ENCODE results near the gene STX3. TPM values are rescaled to one million over a fixed set of nuclear protein-coding genes. Genes with fewer than 3 reads are reported as not detected.
A peak's percentile ranks its signal among the peaks of the same experiment; 100 is the strongest.
"Not testable (repeated sequence)": the region's sequence is repeated elsewhere in the genome, so short reads cannot be mapped to it uniquely, and the experiment has no call there.

The STX3 gene
- total RNA-seq, 2 donors from 2014 or later = 9.5 to 12.6 TPM

DNA sequence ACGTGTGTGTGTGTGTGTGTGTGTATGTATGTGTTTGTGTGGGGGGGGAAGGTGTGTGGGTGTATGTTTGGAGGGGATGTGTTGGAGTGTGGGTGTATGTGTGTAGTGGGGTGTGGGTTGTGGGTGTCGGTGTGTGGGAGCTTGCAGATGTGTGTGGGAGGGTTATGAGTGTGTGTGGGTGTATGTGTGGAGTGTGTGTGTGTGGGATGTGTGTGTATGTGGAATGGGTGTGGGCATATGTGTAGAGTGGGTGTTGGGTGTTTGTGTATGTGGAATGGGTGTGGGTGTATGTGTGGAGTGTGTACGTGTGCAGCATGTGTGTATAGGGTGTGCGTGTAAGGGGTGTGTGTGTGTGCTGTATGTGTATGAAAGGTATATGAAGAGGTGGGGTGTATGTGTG, 14.7 kb downstream of the STX3 start:
- Mint-ChIP-seq H3K27ac (no peak overlapping the region), H3K4me1 (peaks cover 11% of the 10 kb centered on the region), H3K9me3 (no peaks in the 10 kb centered on the region), H3K36me3 (ENCODE audit: low read depth) (peaks cover 8% of the 10 kb centered on the region), H3K4me3 (no peak overlapping the region), H3K27me3 (no peaks in the 10 kb centered on the region)
- no peak for ATAC-seq (replicated peaks)

DNA sequence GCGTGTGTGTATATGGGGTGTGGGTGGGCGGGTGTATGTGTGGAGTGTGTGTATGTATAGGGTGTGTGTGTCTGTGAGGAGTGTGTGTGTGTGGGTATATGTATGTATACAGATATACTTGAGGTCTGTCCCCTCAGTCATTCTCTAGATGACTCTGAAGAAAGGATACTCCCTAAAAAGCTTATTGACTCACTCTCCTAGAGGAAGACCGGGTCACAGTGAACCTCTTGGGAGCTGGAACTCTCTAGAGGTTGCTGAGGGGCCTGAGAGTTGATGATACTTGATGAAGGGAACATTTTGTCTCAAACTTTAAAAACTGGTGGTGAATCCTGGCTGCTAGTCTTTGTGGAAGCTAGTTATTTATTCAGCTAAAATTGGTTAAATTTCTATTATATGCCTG, 15.1 kb downstream of the STX3 start:
- Mint-ChIP-seq H3K27ac (no peak overlapping the region), H3K36me3 (ENCODE audit: low read depth) (peaks cover 13% of the 10 kb centered on the region), H3K4me3 (no peak overlapping the region), H3K9me3 (no peaks in the 10 kb centered on the region), H3K4me1 (peaks cover 7% of the 10 kb centered on the region), H3K27me3 (no peaks in the 10 kb centered on the region)
- ATAC-seq (replicated peaks) = peak; percentile 28

DNA sequence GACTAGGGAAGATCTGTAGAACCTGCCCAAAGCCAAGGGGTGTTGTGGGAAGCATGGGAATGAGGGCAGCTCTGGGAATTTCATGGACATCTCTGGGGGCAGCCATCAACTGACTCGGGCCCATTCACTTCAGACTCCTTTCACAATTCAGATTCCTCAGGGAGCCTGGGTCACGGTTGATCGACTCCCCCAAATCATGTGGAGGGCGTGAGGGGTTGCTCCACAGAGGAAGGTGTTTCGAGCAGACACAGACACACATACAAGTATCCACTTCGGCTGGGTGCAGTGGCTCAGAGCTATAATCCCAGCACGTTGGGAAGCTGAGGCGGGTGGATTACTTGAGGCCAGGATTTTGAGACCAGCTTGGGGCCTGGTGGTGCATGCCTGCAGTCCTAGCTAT, 15.7 kb downstream of the STX3 start:
- no peak for ATAC-seq (replicated peaks)
- no peaks in the 10 kb centered on the region for H3K9me3 Mint-ChIP-seq
- no peaks in the 10 kb centered on the region for H3K27me3 Mint-ChIP-seq
- H3K4me1 Mint-ChIP-seq = peaks cover 10% of the 10 kb centered on the region
- no peak overlapping the region for H3K4me3 Mint-ChIP-seq
- H3K36me3 Mint-ChIP-seq (ENCODE audit: low read depth) = peaks cover 18% of the 10 kb centered on the region
- H3K27ac Mint-ChIP-seq = no peak overlapping the region

DNA sequence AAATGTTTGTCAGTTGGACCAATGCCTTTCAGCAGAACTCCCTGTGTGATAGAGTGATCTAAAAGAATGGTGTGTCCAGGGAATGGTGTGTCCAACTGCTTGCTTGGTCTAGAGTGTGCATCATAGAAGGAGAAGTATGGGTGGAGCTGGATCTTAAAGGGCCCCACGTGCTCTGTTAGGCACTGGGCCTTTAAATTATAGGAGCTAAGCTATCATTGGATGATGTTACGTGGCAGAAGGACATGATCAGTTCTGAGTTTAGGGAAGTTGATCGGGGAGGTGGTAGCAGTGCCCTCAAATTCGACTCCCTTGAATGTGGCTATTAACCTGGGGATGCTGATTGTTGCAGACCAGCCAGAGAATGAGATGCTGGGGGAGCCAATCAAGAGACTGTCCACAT, 16.4 kb downstream of the STX3 start:
- Mint-ChIP-seq H3K36me3 (ENCODE audit: low read depth) (peaks cover 20% of the 10 kb centered on the region), H3K27ac (peak overlapping the region; percentile 42), H3K4me1 (peaks cover 12% of the 10 kb centered on the region), H3K27me3 (no peaks in the 10 kb centered on the region), H3K9me3 (no peaks in the 10 kb centered on the region), H3K4me3 (no peak overlapping the region)
- ATAC-seq (replicated peaks) = no peak

DNA sequence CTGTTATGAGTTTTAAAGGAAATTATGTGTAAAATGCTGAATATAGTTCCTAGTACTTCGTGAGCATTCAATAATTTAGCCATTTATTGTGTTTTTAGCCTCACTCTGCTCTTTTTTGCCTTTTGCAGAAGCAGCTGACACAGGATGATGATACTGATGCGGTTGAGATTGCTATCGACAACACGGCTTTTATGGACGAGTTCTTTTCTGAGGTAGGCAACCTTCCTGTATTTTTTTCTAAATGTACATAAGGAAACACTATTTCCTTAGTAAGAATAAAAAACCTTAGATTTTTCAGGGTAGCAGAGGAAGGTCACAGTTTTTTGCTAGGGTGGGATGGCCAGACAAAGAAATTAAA, 17.9 kb downstream of the STX3 start:
- Mint-ChIP-seq H3K27me3 (no peaks in the 10 kb centered on the region), H3K9me3 (no peaks in the 10 kb centered on the region), H3K4me1 (peaks cover 12% of the 10 kb centered on the region), H3K4me3 (peak overlapping the region; percentile 2), H3K27ac (no peak overlapping the region), H3K36me3 (ENCODE audit: low read depth) (peaks cover 20% of the 10 kb centered on the region)
- no peak for ATAC-seq (replicated peaks)

GRCh38 chr11:59776210-59777066, 21.3 kb downstream of the STX3 start:
- no peaks in the 10 kb centered on the region for H3K9me3 Mint-ChIP-seq
- peaks cover 20% of the 10 kb centered on the region for H3K36me3 Mint-ChIP-seq (ENCODE audit: low read depth)
- peaks cover 10% of the 10 kb centered on the region for H3K4me1 Mint-ChIP-seq
- no peak overlapping the region for H3K27ac Mint-ChIP-seq
- H3K4me3 Mint-ChIP-seq = no peak overlapping the region
- peak; percentile 94 for ATAC-seq (replicated peaks)
- no peaks in the 10 kb centered on the region for H3K27me3 Mint-ChIP-seq

DNA sequence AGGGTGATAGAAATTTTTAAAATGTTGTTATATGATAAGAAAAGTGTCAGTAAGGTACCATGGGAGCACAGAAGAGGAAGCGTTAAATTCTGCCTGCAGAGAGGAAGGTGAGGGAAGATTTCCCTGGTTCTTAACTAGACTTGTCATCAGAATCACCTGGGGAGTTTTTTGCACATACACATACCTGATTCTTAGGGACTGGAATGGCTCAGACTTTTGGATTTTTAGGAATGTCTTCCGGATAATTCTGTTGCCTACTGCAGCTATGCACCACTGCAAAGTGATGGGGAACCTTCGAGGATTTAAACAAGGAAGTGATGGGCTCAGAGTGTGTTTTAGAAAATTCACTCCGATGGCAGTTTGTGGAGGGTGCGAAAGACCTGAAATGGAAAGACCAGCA, 21.9 kb downstream of the STX3 start:
- Mint-ChIP-seq H3K4me3 (no peak overlapping the region), H3K36me3 (ENCODE audit: low read depth) (peaks cover 20% of the 10 kb centered on the region), H3K27ac (no peak overlapping the region)

DNA sequence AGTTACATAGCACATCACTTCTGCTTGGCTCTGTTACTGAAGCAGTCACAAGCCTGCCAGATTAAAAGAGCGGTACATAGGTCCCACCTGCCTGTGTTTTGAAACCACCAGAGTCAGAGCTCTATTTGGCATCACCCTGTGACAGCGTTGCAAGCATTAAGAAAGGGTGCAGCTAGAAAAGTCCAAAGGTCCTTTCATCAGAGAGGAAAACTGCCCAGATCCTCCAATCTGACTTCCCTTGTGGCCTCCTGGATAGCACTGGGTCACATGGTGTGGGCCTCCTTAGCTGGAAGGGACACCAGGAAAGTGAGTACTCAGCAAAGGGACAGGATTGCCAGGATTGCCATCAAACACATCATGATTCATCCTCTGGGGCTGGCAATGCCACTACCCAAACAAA, 22.9 kb downstream of the STX3 start:
- ATAC-seq (replicated peaks) = no peak
- H3K36me3 Mint-ChIP-seq (ENCODE audit: low read depth) = peaks cover 17% of the 10 kb centered on the region
- peaks cover 6% of the 10 kb centered on the region for H3K4me1 Mint-ChIP-seq
- H3K9me3 Mint-ChIP-seq = no peaks in the 10 kb centered on the region
- no peak overlapping the region for H3K4me3 Mint-ChIP-seq
- H3K27me3 Mint-ChIP-seq = no peaks in the 10 kb centered on the region
- H3K27ac Mint-ChIP-seq = no peak overlapping the region

More for the DNA sequence above, 21.9 kb downstream of the STX3 start:
- Mint-ChIP-seq H3K9me3 (no peaks in the 10 kb centered on the region), H3K27me3 (no peaks in the 10 kb centered on the region), H3K4me1 (peaks cover 6% of the 10 kb centered on the region)
- no peak for ATAC-seq (replicated peaks)

GRCh38 chr11:59779487-59779886, 24.3 kb downstream of the STX3 start:
- no peaks in the 10 kb centered on the region for H3K27me3 Mint-ChIP-seq
- H3K4me1 Mint-ChIP-seq = peaks cover 10% of the 10 kb centered on the region
- peaks cover 4% of the 10 kb centered on the region for H3K9me3 Mint-ChIP-seq
- peaks cover 11% of the 10 kb centered on the region for H3K36me3 Mint-ChIP-seq (ENCODE audit: low read depth)
- no peak for ATAC-seq (replicated peaks)
- H3K4me3 Mint-ChIP-seq = no peak overlapping the region
- H3K27ac Mint-ChIP-seq = no peak overlapping the region

GRCh38 chr11:59782080-59782479, 26.9 kb downstream of the STX3 start:
- Mint-ChIP-seq H3K4me3 (no peak overlapping the region), H3K4me1 (peaks cover 11% of the 10 kb centered on the region), H3K9me3 (peaks cover 5% of the 10 kb centered on the region), H3K36me3 (ENCODE audit: low read depth) (no peaks in the 10 kb centered on the region), H3K27ac (no peak overlapping the region), H3K27me3 (peaks cover 4% of the 10 kb centered on the region)
- no peak for ATAC-seq (replicated peaks)

- H3K27me3 Mint-ChIP-seq = peaks cover 4% of the 10 kb centered on the region
- peak; percentile 87 for ATAC-seq (replicated peaks)
- peaks cover 11% of the 10 kb centered on the region for H3K4me1 Mint-ChIP-seq
Observed at GRCh38 chr11:59783632-59784090, 28.5 kb downstream of the STX3 start.

GRCh38 chr11:59784441-59784840, 29.3 kb downstream of the STX3 start:
- ATAC-seq (replicated peaks); H3K27me3 Mint-ChIP-seq; H3K9me3 Mint-ChIP-seq: not testable (repeated sequence)
- H3K4me3 Mint-ChIP-seq = peak overlapping the region; percentile 34
- peaks cover 17% of the 10 kb centered on the region for H3K36me3 Mint-ChIP-seq (ENCODE audit: low read depth)
- peaks cover 11% of the 10 kb centered on the region for H3K4me1 Mint-ChIP-seq
- H3K27ac Mint-ChIP-seq = peak overlapping the region; percentile 41

More at GRCh38 chr11:59783632-59784090, 28.5 kb downstream of the STX3 start:
- H3K4me3 Mint-ChIP-seq = peak overlapping the region; percentile 34
- peaks cover 10% of the 10 kb centered on the region for H3K36me3 Mint-ChIP-seq (ENCODE audit: low read depth)
- H3K27ac Mint-ChIP-seq = peak overlapping the region; percentile 41
- peaks cover 5% of the 10 kb centered on the region for H3K9me3 Mint-ChIP-seq

GRCh38 chr11:59785818-59786217, 30.6 kb downstream of the STX3 start:
- Mint-ChIP-seq H3K4me1 (peaks cover 11% of the 10 kb centered on the region), H3K27ac (no peak overlapping the region), H3K36me3 (ENCODE audit: low read depth) (peaks cover 19% of the 10 kb centered on the region), H3K4me3 (no peak overlapping the region), H3K9me3 (peaks cover 5% of the 10 kb centered on the region), H3K27me3 (peaks cover 4% of the 10 kb centered on the region)
- ATAC-seq (replicated peaks) = no peak

- ATAC-seq (replicated peaks) = no peak
- H3K4me3 Mint-ChIP-seq = no peak overlapping the region
- H3K27me3 Mint-ChIP-seq = peaks cover 4% of the 10 kb centered on the region
- H3K27ac Mint-ChIP-seq = peak overlapping the region; percentile 9
- H3K36me3 Mint-ChIP-seq (ENCODE audit: low read depth) = peaks cover 21% of the 10 kb centered on the region
- peaks cover 5% of the 10 kb centered on the region for H3K9me3 Mint-ChIP-seq
- H3K4me1 Mint-ChIP-seq = peaks cover 11% of the 10 kb centered on the region
Observed at GRCh38 chr11:59787255-59787588, 32.0 kb downstream of the STX3 start.

DNA sequence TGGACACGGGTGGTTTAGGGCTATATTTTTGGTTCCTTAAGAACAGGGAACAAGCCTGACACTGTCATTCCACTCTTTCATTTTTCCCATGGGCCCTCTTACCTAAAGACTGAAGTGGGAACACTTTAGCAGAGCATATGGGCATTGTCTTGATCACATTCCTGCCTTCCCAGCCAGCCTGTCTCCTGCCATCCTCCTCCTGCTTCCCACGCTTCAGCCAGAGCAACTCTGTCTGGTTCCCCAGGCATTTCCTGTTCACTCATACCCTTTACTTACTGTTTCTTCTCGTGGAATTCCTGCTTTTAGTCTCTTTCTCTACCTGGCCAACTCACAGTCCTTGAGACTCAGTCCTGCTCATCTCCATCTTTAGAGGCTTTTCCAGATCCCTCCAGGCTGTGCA, 32.6 kb downstream of the STX3 start:
- Mint-ChIP-seq H3K9me3 (peaks cover 5% of the 10 kb centered on the region), H3K4me1 (peaks cover 11% of the 10 kb centered on the region), H3K27ac (peak overlapping the region; percentile 9), H3K4me3 (no peak overlapping the region), H3K36me3 (ENCODE audit: low read depth) (peaks cover 27% of the 10 kb centered on the region), H3K27me3 (peaks cover 4% of the 10 kb centered on the region)
- no peak for ATAC-seq (replicated peaks)
